Dedifferentiated amniotic fluid mesenchymal stem cell (primary cell): ENCODE data around the gene CASP10.
"Not testable (repeated sequence)": the region's sequence is repeated elsewhere in the genome, so short reads cannot be mapped to it uniquely, and the experiment has no call there.

Experiments used
- DNase-seq: peaks from one replicate; pipeline ENCODE4 v3.0.0-alpha.2; 2016; ENCODE audit errors: extremely low spot score

CASP10 gene

DNA sequence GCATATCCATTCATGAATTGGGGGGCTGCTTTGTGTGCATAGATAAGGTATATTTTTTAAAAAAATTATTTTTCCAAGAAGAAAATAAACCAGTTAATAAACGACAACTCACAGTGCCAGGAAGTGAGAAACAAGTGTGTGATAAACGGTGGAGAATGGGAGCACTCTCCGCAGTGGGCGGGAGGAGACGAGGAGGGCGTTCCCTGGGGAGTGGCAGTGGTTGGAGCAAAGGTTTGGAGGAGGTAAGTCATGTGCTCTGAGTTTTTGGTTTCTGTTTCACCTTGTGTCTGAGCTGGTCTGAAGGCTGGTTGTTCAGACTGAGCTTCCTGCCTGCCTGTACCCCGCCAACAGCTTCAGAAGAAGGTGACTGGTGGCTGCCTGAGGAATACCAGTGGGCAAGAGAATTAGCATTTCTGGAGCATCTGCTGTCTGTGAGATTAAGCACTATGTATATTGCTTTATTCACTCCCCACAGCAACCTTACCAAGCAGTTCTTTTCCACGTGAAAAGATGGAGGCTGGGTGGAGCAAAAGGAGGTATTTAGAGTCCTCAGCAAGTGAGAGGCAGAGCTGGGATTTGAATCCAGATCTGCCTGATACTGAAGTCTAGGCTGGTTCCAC lies 50.4 kb downstream of the CASP10 start:
- no peak for DNase-seq

DNA sequence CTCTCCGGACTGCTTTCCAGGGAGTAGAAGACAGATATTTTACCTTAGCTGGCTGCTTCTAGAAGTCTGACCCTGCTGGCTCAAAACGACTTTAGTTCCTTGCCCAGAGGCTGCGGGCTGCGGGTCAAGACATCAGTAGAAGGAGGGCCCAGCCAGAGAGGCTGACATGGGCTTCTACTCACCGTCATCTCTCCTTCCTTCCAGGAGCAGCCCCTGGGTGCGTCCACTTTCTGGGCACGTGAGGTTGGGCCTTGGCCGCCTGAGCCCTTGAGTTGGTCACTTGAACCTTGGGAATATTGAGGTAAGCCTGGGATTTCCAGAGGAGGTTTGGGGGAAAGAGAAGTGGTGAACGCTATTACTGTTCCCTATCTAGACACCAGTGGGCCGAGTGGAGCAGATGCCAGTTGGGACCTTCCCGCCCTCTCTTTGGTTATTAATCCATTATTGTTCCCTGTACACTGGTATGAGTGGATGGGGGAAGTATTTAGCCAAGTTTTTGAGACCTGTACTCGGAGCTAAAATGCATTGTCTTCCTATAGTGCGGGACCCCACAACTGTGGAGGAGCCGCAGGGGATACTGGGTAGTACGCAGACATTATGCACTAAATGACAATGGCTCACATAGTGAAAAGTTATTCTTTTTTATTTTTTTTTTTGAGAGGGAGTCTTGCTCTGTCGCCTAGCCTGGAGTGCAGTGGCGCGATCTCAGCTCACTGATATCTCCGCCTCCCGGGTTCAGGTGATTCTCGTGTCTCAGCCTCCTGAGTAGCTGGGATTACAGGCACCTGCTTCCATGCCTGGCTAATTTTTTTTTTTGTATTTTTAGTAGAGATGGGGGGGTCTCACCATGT lies 51.1 kb downstream of the CASP10 start:
- DNase-seq = no peak

DNA sequence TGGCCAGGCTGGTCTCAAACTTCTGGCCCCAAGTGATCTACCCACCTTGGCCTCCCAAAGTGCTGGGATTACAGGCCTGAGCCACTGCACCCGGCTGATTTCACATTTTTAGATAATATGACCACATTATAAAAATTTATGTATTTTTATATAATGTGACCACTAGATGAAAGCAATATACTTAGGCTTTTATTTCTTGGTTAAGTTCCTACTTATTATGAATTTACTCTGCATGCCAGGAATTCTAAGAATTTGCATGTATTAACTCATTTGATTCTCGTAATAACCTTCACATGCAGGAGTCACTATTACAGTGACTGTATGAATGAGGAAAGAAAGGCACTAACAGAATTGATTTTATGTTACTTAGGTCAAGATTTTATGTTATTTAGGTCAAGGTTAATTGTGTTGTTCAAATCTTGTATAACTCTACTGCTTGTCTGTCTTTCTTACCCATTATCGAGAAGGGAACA lies 51.8 kb downstream of the CASP10 start:
- no peak for DNase-seq

DNA sequence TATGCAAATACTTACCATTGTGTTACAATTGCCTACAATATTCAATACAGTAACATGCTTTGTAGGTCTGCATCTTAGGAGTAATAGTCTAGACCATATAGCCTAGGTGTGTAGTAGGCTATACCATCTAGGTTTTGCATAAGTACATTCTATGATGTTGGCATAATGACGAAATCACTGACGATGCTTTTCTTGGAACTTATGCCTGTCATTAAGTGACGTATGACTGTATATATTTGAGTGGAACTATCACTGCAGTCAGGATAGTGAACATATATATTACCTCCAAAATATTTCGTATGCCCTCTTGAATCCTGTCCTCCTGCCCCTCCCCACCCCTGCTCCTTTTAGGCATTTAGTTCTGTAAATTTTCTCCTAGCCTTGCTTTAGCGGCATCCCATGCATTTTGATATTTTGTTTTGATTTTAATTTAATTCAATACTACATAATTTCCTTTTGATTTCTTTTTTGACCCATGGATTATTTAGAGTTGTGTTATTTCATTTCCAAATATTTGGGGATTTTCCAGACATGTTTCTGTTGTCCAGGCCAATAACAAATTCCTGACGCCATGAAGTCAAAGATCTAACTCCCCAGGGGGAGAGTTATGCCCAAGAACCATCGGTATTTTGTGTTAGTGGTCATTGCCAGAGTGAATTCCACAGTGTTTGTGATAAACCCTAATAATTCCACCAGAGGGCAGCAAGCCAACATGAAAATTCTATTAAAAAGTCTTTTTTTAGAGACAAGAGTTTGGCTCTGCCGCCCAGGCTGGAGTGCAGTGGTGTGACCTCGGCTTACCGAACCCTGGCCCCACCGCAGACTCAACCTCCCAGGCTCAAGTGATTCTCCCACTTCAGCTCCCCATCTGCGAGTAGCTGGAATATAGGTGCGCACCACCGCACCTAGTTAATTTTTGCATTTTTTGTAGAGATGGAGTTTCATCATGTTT lies 53.2 kb downstream of the CASP10 start:
- peak; percentile 93 for DNase-seq

DNA sequence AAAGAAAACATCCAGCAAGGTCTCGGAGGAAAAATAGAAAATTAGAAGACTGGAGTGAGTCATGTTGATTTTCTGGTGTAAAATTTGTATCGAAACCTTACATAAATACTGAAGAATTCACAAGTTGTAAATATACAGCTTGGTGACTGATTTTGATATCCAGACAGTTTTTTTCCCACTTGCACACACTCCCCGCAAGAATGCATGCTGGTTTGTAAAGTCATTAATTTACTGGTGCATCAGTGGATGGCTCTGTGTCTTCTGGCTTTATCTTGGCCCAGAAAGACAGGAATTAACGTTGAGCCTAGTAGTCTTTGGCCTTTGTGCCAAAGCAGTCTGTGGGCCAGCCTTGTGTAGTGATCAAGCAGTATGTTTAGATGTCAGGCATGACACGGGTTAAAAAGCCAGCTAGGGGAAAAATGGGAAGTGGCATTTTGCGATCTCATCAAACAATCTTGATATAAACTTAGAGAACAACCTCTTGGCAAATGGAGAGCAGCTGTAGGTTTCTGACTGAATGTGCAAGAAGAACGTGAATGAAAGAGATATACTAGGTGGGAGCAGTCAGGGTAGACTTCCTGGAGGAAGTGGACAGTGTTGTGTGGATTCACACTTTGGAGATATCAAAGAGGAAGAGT lies 54.7 kb downstream of the CASP10 start:
- DNase-seq = no peak

DNA sequence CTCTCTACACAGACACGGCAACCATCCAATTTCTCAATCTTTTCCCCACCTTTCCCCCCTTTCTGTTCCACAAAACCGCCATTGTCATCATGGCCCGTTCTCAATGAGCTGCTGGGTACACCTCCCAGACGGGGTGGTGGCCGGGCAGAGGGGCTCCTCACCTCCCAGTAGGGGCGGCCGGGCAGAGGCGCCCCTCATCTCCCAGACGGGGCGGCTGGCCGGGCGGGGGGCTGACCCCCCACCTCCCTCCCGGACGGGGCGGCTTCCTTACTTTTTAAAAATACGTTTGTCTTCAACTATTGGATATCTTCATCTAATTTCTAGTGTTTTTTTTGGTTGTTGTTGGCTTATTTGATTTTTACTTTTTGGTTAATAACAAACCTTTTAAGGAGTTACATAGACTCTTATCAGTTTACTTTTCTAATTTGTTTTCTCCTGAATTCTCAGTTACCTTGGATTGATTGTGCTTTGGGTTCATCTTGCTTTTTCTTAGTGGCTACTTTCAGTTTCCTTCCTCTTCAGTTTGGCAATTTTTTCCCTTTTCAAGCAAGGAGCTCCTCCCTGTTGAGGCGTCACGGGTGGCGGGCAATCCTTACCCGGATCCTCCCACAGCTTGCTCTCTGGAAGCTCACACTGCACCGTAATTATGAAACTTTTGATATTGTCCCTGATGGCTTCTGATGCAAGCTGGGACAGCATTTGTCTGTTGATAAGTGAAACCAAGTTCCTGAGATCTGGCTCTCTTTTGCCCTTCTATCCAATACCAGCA lies 56.4 kb downstream of the CASP10 start:
- not testable (repeated sequence) for DNase-seq

DNA sequence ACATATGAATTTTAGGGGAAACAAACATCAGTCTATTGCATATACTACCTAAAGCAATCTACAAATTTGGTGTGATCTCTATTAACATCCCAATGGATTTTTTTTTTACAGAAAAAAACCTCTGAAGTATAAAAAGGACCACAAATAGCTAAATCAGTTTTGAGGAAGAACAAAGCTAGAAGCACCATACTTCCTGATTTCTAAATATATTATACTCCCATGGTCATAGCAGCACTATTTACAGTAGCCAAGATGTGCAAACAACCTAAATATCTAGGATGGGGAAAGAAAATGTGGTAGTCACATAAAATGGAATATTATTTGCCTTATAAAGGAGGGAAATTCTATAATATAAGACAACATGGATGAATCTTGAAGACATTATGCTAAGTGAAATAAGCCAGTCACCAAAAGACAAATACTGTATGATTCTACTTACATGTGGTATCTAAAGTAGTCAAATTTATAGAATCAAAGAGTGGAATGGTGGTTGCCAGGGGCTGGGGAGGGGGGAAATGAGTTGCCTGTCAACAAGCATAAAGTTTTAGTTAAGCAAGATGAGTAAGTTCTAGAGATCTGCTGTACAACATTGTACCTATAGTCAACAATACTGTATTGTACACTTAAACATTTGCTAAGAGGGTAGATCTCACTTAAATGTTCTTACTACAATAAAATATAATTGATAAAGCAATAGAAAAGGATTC lies 59.8 kb downstream of the CASP10 start:
- no peak for DNase-seq

DNA sequence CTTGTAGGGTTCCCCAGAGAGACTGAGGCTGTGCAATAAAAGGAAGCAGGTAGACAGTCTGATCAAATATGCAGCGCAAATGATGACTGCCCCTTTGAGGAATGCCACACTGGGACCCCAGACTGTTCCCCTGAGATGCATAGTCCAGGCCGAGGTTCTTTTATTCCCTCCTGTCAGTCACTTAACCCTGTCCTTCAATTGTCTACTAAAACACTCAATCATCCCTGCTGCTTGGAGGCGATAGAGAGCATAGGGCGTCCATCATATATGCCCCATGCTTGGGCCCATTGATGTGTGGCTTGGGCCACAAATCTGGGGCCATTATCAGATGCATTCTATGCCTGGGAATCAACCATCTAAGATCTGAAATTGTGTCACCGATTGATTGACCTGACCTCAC lies 61.9 kb downstream of the CASP10 start:
- no peak for DNase-seq

DNA sequence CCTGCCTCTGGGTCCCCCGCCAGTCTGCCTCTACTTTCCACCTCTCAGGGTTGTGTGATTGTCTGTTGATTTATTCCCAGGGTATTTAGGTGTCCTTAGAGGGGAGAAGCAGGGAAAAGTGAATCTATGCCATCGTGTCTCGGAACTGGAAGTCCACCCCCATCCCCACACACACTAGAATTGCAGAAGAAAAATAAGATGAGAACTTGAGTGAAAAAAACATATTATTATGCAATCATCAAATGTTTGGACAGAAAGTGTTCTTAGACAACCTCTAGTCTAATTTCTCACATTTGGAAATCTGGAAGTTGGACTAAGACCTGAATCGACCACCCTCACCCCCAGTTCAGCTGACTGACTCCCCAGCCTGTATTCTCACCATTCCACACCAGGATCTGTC lies 63.3 kb downstream of the CASP10 start:
- DNase-seq = no peak

DNA sequence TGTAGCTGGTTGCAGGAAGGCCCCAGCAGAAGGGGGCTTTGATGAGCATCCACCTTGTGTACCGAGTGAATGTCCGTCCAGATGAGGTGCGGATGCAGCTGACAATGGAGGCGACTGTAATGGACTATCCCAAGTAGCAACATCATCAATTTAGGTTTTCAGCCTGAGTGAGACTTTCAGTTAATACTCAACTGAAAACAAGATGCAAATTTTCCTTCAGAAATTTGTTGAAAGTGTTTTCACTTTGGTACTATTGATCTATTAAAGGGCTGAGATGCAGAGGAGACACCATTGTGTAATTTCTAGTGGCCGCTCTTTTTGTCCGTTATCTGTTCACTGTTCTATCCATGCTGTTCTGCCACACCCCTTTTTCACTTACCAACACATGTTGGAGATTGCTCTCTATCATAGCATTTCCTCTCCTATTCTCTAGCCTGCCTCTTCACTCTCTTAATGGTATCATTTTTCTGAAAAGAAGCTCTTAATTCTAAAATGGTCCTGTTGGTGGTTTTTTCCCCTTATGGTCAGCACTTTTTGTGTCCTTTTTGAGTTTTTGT lies 65.4 kb downstream of the CASP10 start:
- DNase-seq = no peak

DNA sequence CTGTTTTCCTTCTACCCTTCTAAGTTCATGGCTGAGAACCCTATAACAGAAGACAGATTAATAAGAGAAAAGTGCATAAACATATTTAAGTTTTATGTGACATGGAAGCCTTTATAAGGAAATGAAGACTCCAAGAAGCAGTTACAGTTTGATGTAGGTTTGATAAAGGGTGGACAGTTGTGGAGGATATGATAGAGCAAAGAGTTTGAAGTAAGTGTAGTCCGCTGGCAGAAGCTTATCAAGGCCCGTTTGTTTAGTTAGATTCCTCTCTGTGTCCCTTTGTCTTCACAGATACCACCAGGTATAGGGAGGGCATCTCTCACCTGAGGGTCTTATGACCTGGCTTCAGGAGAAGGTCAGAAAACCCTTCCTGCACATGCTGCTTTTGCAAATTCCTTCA lies 66.9 kb downstream of the CASP10 start:
- no peak for DNase-seq

DNA sequence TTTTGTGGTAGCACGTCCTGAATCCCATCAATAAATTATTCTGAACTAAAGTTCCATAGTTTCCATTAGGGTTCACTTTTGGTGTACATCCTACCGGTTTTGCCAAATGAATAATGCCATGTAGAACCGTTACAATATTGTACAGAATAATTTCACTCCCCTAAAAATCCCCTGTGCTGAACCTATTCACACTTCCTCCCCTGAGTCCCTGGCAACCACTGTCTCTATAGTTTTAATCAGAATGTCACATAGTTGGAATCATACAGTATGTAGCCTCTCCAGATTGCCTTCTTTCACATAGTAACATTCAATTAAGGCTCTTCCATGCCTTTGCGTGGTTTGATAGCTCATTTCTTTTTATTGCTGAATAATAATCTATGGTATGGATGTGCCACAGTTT lies 67.8 kb downstream of the CASP10 start:
- DNase-seq = no peak

DNA sequence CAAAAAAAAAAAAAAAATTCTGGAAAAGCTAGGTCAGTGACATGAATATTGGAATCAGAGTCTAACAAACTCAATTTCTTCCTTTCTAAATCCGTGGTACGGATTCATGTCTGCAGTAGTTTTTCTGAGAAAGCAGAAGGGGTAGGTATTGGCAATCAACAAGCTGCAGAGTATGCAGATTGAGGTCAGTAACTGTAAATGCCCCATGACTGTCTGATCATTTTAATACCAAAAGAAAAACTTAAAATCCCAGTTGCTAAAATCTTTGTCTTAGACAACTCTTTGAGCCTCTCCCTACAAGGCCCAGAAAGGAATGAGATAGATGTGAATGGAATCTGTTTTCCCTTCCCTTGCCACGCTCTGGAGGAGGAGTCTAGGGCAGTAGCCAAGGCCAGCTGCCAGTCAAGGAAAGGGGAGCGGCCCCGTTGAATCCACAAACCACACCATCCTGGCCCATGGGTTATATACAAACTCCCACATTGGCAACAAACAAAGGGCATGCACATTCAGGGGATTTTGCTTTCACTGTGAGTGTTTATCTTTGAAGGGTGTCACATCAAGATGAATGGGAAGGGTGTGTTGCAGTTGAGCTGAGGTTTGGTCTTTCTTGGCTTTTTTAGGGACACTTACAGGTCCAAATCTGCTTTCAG lies 71.3 kb downstream of the CASP10 start:
- DNase-seq = peak; percentile 78

DNA sequence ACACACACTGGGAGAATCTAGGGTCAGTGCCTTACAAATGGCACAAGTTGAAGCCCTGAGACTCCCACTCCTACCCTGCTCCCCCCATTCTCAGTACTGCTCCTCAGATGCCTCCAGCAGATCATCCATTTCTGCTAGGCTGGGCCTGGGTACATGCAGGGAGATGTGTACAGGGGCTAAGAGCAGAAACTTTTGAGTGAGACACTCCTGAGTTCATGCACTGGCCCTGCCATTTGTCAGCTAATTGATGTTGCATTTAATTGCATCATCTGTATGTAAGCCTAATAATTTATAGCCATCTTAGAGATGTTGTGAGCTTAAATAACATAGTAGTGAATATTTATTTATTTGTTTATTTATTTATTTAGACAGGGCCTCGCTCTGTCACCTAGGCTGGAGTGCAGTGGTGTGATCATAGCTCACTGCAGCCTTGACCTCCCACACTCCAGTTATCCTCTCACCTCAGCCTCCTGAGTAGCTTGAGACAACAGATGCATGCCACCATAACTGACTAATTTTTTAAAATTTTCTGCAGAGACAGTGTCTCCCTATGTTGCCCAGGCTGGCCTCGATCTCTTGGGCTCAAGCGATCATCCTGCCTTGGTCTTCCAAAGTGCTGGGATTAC lies 72.6 kb downstream of the CASP10 start:
- DNase-seq = no peak

DNA sequence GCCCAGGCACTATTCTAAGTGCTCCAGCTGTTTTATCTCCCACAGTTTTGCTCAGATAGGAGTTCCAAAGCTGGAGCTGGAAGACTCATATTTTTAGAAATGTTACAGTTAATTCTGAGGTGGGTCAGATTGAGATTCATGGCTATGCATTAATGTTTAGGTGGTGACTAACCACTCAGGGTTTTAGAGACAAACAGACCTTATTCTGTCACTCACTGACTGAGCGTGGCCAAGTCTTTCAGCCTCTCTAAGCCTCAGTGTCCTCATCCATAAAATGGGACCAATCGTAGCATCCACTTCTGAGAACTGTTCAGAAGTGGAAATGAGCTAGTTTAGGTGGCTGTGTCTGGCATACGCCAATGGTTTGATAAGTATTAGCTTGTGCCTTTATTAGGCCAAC lies 73.1 kb downstream of the CASP10 start:
- DNase-seq = no peak

DNA sequence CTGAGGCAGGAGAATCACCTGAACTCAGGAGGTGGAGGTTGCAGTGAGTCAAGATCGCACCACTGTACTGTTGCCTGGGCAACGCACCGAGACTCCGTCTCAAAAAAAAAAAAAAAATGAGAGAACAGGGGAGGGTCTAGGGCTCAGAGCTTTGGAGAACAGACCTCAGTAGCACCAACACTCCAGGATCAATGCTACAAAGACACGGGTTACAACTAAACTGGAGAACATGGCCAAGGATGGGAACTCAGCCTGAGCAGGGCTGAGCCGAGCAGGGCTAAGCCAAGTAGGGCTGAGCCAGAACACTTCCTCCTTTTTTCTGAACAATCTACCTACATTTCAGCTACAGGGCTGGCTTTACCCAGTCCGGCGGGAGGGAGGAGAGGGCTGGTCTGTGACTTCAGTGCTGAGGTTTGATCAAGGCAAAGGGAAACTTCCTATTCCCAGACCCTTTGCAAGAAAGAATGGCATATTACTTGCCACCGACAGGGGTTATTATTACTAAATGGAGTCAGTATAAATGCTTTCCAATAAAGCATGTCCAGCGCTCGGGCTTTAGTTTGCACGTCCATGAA lies 74.5 kb downstream of the CASP10 start:
- DNase-seq = no peak

DNA sequence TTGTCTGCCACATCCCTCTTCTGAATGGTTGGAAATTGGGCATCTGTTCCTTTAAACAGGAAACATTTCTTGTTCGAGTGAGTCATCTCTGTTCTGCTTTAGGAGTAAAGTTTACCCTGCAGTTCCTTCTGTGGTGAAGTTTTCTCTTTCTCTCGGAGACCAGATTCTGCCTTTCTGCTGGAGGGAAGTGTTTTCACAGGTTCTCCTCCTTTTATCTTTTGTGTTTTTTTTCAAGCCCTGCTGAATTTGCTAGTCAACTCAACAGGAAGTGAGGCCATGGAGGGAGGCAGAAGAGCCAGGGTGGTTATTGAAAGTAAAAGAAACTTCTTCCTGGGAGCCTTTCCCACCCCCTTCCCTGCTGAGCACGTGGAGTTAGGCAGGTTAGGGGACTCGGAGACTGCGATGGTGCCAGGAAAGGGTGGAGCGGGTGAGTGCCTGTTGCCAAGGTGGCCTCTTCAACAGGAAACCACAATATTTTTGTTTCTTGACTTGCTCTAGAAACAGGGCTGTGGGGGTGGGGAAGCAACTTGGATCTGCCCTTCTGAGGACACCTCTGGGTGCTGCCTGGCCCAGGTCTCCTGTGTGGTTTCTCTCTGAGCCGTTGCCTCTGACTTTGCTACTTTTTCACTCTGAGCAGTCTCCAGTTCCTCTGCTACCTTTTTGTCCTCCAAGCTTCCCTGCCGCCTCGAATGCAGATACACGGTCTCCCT lies 75.2 kb downstream of the CASP10 start:
- DNase-seq = peak; percentile 78
